GM12891 (cell line): ENCODE measurements around the gene BRD9.

Experiments used
- POLR2A ChIP-seq: IDR thresholded peaks from 2 replicates; pipeline ENCODE4 v1.6.1; 2011; ENCODE audit warnings: low read depth, low read length, control low read depth
- POLR2AphosphoS5 ChIP-seq: IDR thresholded peaks from 2 replicates; pipeline ENCODE4 v1.6.1; 2011; ENCODE audit warnings: low read depth, low read length, control low read depth
- POU2F2 ChIP-seq: IDR thresholded peaks from 2 replicates; pipeline ENCODE4 v1.6.1; 2011; ENCODE audit warnings: low read depth, mild to moderate bottlenecking, control low read depth, low read length, moderate library complexity
- SPI1 ChIP-seq: IDR thresholded peaks from 2 replicates; pipeline ENCODE4 v1.6.1; 2011; ENCODE audit warnings: low read depth, low read length, control low read depth
- TAF1 ChIP-seq: IDR thresholded peaks from 2 replicates; pipeline ENCODE4 v1.6.1; 2011; ENCODE audit warnings: low read depth, low read length, control low read depth

DNA sequence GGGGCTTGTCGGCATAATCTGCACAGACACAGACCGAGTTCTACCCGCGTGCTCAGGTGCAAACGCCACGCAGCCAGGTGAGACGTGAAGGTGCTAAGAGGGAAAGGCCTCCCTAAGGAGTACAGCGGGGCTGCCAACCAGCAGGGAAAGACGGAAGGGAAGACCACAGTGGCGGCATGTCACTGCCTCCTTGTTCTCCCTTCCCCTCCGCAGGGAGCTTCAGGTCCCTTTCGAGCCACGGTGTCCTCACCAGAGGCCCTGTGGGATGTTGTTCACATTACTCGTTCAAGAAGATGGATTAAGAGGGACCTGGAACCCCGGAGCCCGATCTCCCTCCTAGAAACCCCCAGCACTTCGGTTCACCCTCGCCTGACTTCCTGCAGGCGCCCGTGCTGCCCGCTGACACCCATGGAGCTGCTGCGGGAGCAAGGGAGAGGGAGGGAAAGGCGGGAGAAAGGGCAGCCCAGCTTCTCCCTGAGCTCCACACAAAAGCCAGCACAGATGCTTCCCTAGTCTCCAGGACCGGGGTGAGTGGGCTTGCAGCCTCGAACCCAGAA, 686 bp downstream of the BRD9 start:
- TF ChIP-seq POLR2AphosphoS5 (no peak), TAF1 (no peak), POLR2A (no peak), POU2F2 (no peak), SPI1 (no peak)
